Activated CD4-positive, alpha-beta T cell treated with anti-CD3 and anti-CD28 coated beads, Interleukin-10, Interleukin-2, amounts not matched to agents 100 ng/mL and 50 ng/mL, durations not matched to agents 16 hours and 8 hours (primary cell): Measurements from ENCODE around the gene PAQR6.
A peak's percentile ranks its signal among the peaks of the same experiment; 100 is the strongest.
"Not testable (repeated sequence)": the region's sequence is repeated elsewhere in the genome, so short reads cannot be mapped to it uniquely, and the experiment has no call there.

Source experiments
- DNase-seq: peaks from one replicate; pipeline ENCODE4 v3.0.0-alpha.2; 2020

Gene PAQR6

GRCh38 chr1:156229809-156230472, 17.9 kb downstream of the PAQR6 start:
- no peak for DNase-seq

GRCh38 chr1:156228501-156228900, 19.4 kb downstream of the PAQR6 start:
- no peak for DNase-seq

DNA sequence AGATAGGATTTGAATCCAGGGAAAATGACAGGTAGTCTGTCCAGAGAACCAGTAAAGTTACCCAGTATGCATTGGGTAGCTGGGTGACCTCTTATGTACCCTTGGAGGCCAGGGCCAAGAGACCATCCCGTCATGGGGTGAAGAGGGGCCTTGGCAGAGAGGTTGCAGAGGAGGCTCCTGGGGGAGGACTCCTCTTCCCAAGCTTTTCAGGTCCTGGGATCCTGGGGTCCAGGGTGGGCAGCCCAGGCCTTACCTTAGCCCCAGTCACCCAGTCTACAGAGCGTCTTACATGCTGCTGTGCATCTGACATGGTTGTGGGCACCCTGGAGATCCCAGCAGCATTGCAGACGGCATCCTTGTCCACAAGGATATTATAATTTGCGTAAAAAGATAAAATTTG, 21.1 kb downstream of the PAQR6 start:
- no peak for DNase-seq

DNA sequence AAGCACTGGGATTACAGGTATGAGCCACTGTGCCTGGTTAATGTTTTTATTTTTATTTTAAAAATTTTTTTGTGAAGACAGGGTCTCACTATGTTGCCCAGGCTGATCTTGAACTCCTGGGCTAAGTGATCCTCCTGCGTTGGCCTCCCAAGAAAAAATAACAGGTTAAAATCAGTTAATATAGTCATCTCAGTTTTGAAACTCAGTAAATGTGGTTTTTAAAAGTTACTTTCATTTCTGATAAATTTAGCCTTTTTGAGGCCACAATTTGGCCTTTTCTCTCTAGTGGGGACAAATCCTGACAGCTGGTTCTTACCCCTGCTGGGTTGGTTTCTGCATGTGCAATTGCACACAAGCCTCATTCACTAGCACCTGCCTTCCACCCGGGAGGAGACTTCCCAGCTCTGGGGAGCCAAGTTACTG, 21.7 kb downstream of the PAQR6 start:
- peak; percentile 88 for DNase-seq

GRCh38 chr1:156225677-156226014, 22.2 kb downstream of the PAQR6 start:
- no peak for DNase-seq

GRCh38 chr1:156221986-156222692, 25.7 kb downstream of the PAQR6 start:
- DNase-seq = peak; percentile 38

DNA sequence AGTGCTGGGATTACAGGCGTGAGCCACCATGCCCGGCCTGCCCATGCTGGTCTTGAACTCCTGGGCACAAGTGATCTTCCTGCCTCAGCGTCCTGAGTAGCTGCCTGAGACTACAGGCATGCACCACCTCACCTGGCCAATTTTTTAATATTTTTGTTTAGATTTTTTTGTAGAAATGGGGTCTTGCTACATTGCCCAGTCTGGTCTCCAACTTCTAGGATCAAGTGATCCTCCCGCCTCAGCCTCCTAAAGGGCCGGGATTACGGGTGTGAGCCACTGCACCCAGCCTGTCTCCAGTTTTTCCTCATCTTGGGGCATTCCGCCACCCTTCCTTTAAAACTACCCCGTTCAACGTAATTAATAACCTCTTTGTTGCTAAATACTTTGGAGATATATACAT, 27.6 kb downstream of the PAQR6 start:
- DNase-seq = no peak

- peak; percentile 93 for DNase-seq
Observed at GRCh38 chr1:156217871-156218270, 30.0 kb downstream of the PAQR6 start.

DNA sequence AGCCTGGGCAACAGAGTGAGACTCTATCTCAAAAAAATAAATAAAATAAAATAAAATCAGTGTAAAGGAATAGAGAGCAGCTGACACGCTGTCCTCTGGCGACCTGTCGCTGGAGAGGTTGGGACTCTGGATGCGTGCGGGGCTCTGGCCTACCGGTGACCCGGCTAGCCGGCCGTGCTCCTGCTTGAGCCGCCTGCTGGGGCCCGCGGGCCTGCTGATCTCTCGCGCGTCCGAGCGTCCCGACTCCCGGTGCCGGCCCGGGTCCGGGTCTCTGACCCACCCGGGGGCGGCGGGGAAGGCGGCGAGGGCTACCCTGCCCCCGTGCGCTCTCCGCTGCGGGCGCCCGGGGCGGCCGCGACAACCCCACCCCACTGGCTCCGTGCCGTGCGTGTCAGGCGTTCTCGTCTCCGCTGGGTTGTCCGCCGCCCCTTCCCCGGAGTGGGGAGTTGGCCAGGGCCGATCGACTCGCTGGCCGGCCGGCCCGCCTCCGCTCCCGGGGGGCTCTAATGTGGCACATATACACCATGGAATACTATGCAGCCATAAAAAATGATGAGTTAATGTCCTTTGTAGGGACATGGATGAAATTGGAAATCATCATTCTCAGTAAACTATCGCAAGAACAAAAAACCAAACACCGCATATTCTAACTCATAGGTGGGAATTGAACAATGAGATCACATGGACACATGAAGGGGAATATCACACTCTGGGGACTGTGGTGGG, 31.3 kb downstream of the PAQR6 start:
- not testable (repeated sequence) for DNase-seq

DNA sequence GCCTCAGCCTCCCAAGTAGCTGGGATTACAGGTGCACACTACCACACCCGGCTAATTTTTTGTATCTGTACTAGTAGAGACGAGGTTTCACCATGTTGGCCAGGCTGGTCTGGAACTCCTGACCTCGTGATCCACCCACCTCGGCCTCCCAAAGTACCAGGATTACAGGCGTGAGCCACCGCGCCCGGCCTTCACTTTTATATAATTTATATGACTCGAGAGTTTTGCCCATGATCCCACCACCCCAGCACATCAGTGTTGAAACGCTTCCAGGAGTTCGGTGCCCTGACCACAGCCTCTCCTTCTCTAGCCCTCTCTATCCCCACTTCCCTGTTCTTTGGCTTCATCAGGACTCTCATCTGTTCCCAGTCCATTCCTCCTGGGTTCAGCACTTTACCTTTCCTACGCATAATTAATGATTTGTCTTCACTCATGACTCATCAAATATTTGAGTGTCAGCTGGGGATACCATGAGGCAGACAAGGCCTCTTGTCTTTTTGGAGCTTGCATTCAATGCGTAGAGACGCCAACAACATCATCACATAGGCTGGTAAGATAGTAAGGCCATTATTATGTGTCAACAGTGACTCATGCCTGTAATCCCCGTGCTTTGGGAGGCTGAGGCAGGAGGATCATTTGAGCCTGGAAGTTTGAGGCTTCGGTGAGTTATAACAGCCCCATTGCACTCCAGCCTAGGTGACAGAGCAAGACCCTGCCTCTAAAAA, 33.7 kb downstream of the PAQR6 start:
- DNase-seq = peak; percentile 86

GRCh38 chr1:156213644-156213966, 34.3 kb downstream of the PAQR6 start:
- peak; percentile 47 for DNase-seq

- peak; percentile 98 for DNase-seq
Observed at GRCh38 chr1:156212833-156213643, 34.8 kb downstream of the PAQR6 start, which contains the start of gene PMF1. TSS of gene PMF1 (plus strand) at chr1:156213007. CDS start at chr1:156213016, 9 bp downstream.

DNA sequence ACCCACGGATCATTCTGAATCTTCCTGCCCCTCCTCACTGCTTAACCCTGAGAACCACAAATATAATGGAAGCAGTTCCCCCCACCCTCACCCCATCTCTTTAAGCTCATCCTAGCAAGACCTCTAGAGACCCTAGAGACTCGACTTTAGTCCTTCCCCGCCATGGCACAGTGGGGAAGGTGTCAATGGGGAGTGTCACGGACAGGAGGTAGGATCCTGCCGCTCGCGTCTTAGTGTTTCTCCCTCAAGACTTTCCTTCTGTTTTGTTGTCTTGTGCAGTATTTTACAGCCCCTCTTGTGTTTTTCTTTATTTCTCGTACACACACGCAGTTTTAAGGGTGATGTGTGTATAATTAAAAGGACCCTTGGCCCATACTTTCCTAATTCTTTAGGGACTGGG, 35.7 kb downstream of the PAQR6 start:
- DNase-seq = no peak

GRCh38 chr1:156211243-156211642, 36.6 kb downstream of the PAQR6 start:
- no peak for DNase-seq

DNA sequence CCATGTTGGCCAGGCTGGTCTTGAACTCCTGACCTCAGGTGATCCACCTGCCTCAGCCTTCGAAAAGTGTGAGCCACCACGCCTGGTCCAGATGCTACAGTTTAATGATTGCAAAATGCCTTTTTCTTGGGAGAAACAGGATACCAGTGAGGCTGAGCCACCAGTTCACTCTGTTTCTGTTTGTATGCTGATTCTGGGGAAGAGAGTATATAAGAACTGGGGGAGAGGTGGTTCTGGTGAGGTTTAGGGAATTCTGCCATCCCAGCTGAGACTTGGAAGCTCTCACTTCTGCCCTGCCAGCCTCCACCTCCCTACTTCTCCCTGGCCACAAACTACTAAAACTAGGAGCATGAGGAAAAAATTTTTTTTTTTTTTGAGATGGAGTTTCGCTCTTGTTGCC, 43.2 kb downstream of the PAQR6 start:
- DNase-seq = no peak

DNA sequence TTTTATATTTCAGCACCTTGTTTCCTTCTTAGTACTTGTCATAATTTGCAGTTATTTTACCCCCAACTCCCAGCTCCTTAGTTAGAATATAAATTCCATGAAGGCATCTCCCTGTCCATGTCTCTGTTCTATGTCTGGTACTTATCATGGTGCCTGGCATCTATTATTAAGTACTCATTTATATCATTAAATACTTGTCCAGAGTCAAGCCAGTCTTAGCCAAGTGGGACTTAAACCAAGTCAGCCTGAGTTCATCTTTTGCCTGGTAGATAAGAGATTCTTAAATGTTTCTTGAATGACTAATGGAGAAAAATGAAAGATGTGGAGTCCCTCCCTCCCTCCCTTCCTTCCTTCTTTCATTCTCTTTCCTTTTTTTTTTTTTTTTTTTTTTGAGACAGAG, 44.5 kb downstream of the PAQR6 start:
- no peak for DNase-seq

- peak; percentile 33 for DNase-seq
Observed at GRCh38 chr1:156200044-156200443, 47.8 kb downstream of the PAQR6 start.

DNA sequence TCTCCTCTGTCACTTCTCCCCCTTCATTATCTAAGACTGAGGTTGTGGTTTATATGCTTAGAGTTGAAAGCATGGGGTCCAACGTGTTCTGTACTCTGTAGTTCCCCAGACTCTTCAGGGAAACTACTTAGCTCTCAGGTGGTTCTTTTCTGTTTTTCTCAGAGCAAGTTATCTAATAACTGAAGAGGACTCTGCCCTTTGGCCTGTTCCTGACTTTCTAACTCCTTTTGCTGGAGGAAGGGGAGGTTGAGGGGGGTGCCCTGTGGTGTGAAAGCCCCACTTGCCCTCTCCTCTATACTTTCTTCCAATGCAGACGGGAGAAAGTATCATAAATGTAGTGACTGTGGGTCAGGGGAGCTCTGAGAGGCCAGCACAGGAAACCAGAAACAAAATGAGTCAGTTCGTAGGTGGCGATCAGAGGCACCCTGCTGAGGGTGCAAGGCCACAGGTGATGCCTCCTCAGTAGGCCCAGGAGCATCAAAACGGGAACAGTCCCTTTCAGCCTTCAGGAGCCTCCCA, 49.0 kb downstream of the PAQR6 start:
- peak; percentile 71 for DNase-seq

DNA sequence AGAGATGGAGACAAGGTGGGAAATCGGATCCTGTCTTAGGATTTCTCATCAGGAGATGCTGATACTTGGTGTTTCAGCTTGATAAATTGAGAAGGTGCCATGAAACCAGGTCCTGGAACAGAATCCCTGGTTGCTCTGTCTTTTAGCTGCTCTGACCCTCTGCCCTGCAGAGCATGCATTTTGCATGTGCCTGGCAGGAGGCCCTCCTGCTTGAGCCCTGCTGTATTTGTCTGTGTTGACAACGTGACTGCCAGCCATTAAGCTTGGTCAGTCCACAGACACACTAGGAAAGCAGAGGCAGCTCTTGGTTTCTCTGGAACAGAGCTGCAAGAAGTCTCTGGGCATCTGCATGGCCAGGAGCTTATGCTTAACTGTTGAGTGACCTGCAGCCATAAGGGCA, 51.4 kb downstream of the PAQR6 start:
- no peak for DNase-seq

DNA sequence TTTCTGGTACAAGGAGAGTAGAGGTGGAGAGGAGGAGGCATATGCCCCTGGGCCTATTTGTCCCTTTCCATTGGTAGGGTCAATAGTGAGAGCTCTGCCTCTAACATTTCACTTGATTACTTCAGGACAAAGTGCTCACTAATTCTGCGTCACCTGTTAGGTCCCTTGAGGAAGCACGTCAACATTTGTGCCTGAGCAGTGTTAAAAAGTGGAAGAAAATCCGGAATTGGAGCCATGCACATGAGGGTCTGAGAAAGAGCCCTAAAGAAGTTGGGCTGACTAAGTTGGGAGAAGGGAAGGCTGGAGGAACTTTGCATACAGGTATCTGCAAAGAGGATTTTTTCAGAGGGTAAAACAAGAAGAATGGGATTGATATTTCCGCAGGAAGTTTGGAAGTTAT, 52.0 kb downstream of the PAQR6 start:
- DNase-seq = no peak

- DNase-seq = no peak
Observed at GRCh38 chr1:156194300-156194652, 53.6 kb downstream of the PAQR6 start.
